Endothelial cell of umbilical vein (primary cell): ENCODE data around the gene TPMT. TPM values are rescaled to one million over a fixed set of nuclear protein-coding genes. Genes with fewer than 3 reads are reported as not detected.

Experiments used
- BruUV-seq: library from RNA; stranded (reverse); fragments of 400-500 nt; replicated peaks from 2 replicates; lab custom pipeline; 2021; lab: Mats Ljungman, UMichigan
- CTCF ChIA-PET: fragments of 300-600, 350-600 bp; sonication (Branson Sonifier 250); formaldehyde crosslinking; loops from one replicate; lab custom pipeline; 2021; ENCODE audit warnings: antibody characterized with exemption, inconsistent platforms; lab: Charles Lee
- POLR2A ChIA-PET: fragments of 300-600, 350-600 bp; sonication (Branson Sonifier 250); formaldehyde crosslinking; loops from one replicate; lab custom pipeline; 2021; ENCODE audit warnings: antibody characterized with exemption, inconsistent platforms; lab: Charles Lee
- DNase-seq: peaks from one replicate; pipeline ENCODE4 v3.0.0-alpha.2; 2011; ENCODE audit warnings: low read depth, low spot score
- FAIRE-seq: peaks from 2 replicates; lab custom pipeline; 2011; peaks lifted over from hg19 to GRCh38; lab: Jason Lieb, UNC
- H2AFZ ChIP-seq: 2 replicates; pipeline ENCODE4 v1.6.0; 2012; ENCODE audit warnings: low read depth, low read length, control low read depth, inconsistent platforms
- H3K27ac ChIP-seq: 2 replicates; pipeline ENCODE4 v1.5.1; 2011; ENCODE audit warnings: low read depth, mild to moderate bottlenecking, control low read depth, low read length, moderate library complexity; ENCODE audit not compliant: insufficient read depth
- H3K27me3 ChIP-seq, 2 experiments: 2 replicates each; pipeline versions ENCODE4 v1.6.0 to v1.6.1; 2011; ENCODE audit warnings: low read length in 2 of 2, mixed read lengths in 1 of 2; ENCODE audit not compliant: control insufficient read depth in 2 of 2, insufficient read depth in 2 of 2
- H3K36me3 ChIP-seq, 2 experiments: 2 replicates in 1 of 2; 3 replicates in 1 of 2; pipeline ENCODE4 v1.5.1; 2011; ENCODE audit warnings: low read length in 2 of 2, mild to moderate bottlenecking in 1 of 2, moderate library complexity in 1 of 2; ENCODE audit not compliant: control insufficient read depth in 2 of 2, insufficient read depth in 2 of 2; ENCODE audit errors: extremely low read depth in 1 of 2
- H3K4me1 ChIP-seq: 3 replicates; pipeline ENCODE4 v1.5.1; 2011; ENCODE audit warnings: mild to moderate bottlenecking, low read length; ENCODE audit not compliant: control insufficient read depth, insufficient read depth; ENCODE audit errors: extremely low read depth
- H3K4me2 ChIP-seq: 2 replicates; pipeline ENCODE4 v1.6.1; 2011; ENCODE audit warnings: low read length, control low read depth, mixed read lengths; ENCODE audit not compliant: insufficient read depth
- H3K4me3 ChIP-seq, 3 experiments: fragments of 200-600 bp in 1 of 3; sonication (generic), shearing (Covaris generic) in 1 of 3; replicated peaks in 1 of 3; 2 replicates each; pipeline ENCODE4 v1.5.1; 2011 to 2016; ENCODE audit warnings: control low read depth in 3 of 3, low read length in 3 of 3, mild to moderate bottlenecking in 2 of 3, inconsistent platforms in 1 of 3, low read depth in 1 of 3, moderate library complexity in 1 of 3; ENCODE audit not compliant: insufficient read depth in 1 of 3
- H3K79me2 ChIP-seq: 2 replicates; pipeline ENCODE4 v1.6.0; 2012; ENCODE audit warnings: low read length, inconsistent platforms; ENCODE audit not compliant: control insufficient read depth, insufficient read depth
- H3K9ac ChIP-seq: replicated peaks from 2 replicates; pipeline ENCODE3; 2011; ENCODE audit warnings: low read length, control low read depth; ENCODE audit not compliant: insufficient read depth; ENCODE audit errors: extremely low read depth
- H3K9me1 ChIP-seq: replicated peaks from 3 replicates; pipeline ENCODE4 v1.6.0; 2011; ENCODE audit warnings: mild to moderate bottlenecking, low read length; ENCODE audit not compliant: control insufficient read depth, insufficient read depth; ENCODE audit errors: extremely low read depth
- H3K9me3 ChIP-seq: replicated peaks from 2 replicates; pipeline ENCODE4 v1.5.1; 2012; ENCODE audit warnings: low read length, inconsistent platforms; ENCODE audit not compliant: control insufficient read depth, insufficient read depth
- H4K20me1 ChIP-seq: replicated peaks from 2 replicates; pipeline ENCODE3; 2011; ENCODE audit warnings: mild to moderate bottlenecking, low read length; ENCODE audit not compliant: control insufficient read depth, insufficient read depth; ENCODE audit errors: extremely low read depth
- EZH2 ChIP-seq: IDR thresholded peaks from 2 replicates; pipeline ENCODE4 v1.6.1; 2012; ENCODE audit warnings: borderline replicate concordance, low read depth, mild to moderate bottlenecking, moderate library complexity, low read length, inconsistent platforms; ENCODE audit not compliant: severe bottlenecking
- FOS ChIP-seq: IDR thresholded peaks from 2 replicates; pipeline ENCODE4 v1.6.1; 2011; ENCODE audit warnings: mild to moderate bottlenecking, low read length, moderate library complexity, borderline replicate concordance; ENCODE audit not compliant: insufficient read depth
- GATA2 ChIP-seq: IDR thresholded peaks from 2 replicates; pipeline ENCODE4 v1.7.0; 2011; ENCODE audit warnings: low read depth, mild to moderate bottlenecking, moderate library complexity, mixed read lengths, low read length; ENCODE audit not compliant: insufficient read length, insufficient read depth
- JUN ChIP-seq: IDR thresholded peaks from 2 replicates; pipeline ENCODE4 v1.6.1; 2011; ENCODE audit warnings: borderline replicate concordance, low read depth; ENCODE audit not compliant: insufficient read length, insufficient read depth
- MAX ChIP-seq: IDR thresholded peaks from 2 replicates; pipeline ENCODE4 v1.6.1; 2011; ENCODE audit not compliant: insufficient read depth, insufficient read length
- MYC ChIP-seq: IDR thresholded peaks from one replicate; pipeline ENCODE4 v1.6.1; 2011; ENCODE audit warnings: mild to moderate bottlenecking, low read depth, low read length
- POLR2A ChIP-seq: IDR thresholded peaks from 2 replicates; pipeline ENCODE4 v1.6.1; 2012; ENCODE audit warnings: low read depth, mild to moderate bottlenecking, control low read depth, low read length
- POLR2AphosphoS5 ChIP-seq: IDR thresholded peaks from 2 replicates; pipeline ENCODE4 v1.6.1; 2012; ENCODE audit warnings: low read depth, mild to moderate bottlenecking, control low read depth, low read length, moderate library complexity; ENCODE audit not compliant: insufficient read depth
- dilution Hi-C: fragments of 300-500 bp; cut with MboI; formaldehyde crosslinking; loops from one replicate; pipeline ENCODE4 v1.15.0; 2019; ENCODE audit warnings: low sequenced_read_pairs; ENCODE audit not compliant: extremely low pct_ligation_motif_present
- intact Hi-C: fragments of 100-400 bp; cut with micrococcal nuclease; formaldehyde crosslinking; loops from one replicate; pipeline ENCODE4 v1.10.0; 2022
- polyA plus RNA-seq, 4 experiments: library from polyadenylated mRNA; depleted of rRNA in 3 of 4; stranded (reverse) in 3 of 4; unstranded in 1 of 4; fragments of >200 nt; gene quantifications; 2 replicates each; pipeline versions ENCODE4 v1.2.1 to v1.2.3, GENCODE V29; 2011 to 2012; ENCODE audit warnings: missing spikeins in 1 of 4
- total RNA-seq: library from RNA; stranded (reverse); gene quantifications from 2 replicates; pipeline ENCODE4 v1.2.3, GENCODE V29; 2021
- TF ChIP-seq, protein P1 (sequence below), 2 donors: IDR thresholded peaks; 1 replicate in 1 of 2; 2 replicates in 1 of 2; pipeline ENCODE4 v1.5.1; 2011; ENCODE audit warnings: low read length in 2 of 2, mild to moderate bottlenecking in 2 of 2, moderate library complexity in 2 of 2, control low read depth in 1 of 2, inconsistent platforms in 1 of 2, low read depth in 1 of 2; ENCODE audit not compliant: insufficient read depth in 1 of 2; ENCODE audit errors: extremely low read depth in 1 of 2

Gene TPMT
- total and polyA plus RNA-seq, 2 donors (not counting 3 experiments of a cell fraction or from before 2014, with no cell fraction given): 6.5 to 11.1 TPM

- intact Hi-C loops: no loop called here
- ChIA-PET CTCF (no interaction called here), POLR2A (no interaction called here)
- Histone ChIP-seq H3K27ac (no peak overlapping the region), H3K4me1 (no peaks in the 10 kb centered on the region), H3K27me3 (no peaks in the 10 kb centered on the region), H4K20me1 (no peaks in the 10 kb centered on the region), H3K9me1 (no peaks in the 10 kb centered on the region), H3K79me2 (no peaks in the 10 kb centered on the region), H3K9ac (no peak overlapping the region), H3K36me3 (no peaks in the 10 kb centered on the region), H3K9me3 (no peaks in the 10 kb centered on the region), H3K4me2 (no peak overlapping the region), H2AFZ (no peak overlapping the region), H3K4me3 (no peak overlapping the region)
- FAIRE-seq (no peak), DNase-seq (no peak)
- BruUV-seq: no TSS peak
- TF ChIP-seq JUN (no peak), MYC (no peak), MAX (no peak), POLR2AphosphoS5 (no peak), POLR2A (no peak), EZH2 (no peak), FOS (no peak), GATA2 (no peak)
- TF ChIP-seq, protein P1, sequence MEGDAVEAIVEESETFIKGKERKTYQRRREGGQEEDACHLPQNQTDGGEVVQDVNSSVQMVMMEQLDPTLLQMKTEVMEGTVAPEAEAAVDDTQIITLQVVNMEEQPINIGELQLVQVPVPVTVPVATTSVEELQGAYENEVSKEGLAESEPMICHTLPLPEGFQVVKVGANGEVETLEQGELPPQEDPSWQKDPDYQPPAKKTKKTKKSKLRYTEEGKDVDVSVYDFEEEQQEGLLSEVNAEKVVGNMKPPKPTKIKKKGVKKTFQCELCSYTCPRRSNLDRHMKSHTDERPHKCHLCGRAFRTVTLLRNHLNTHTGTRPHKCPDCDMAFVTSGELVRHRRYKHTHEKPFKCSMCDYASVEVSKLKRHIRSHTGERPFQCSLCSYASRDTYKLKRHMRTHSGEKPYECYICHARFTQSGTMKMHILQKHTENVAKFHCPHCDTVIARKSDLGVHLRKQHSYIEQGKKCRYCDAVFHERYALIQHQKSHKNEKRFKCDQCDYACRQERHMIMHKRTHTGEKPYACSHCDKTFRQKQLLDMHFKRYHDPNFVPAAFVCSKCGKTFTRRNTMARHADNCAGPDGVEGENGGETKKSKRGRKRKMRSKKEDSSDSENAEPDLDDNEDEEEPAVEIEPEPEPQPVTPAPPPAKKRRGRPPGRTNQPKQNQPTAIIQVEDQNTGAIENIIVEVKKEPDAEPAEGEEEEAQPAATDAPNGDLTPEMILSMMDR (IDR thresholded peaks at IDR 0.05; ENCODE audit: extremely low read depth in 1 of 2, insufficient read depth in 1 of 2, low read depth in 1 of 2, low read length in 2 of 2): no peak
- dilution Hi-C loops: no loop called here
Measured at GRCh38 chr6:18187701-18188100, 32.8 kb upstream of the TPMT start.
